VCaP (cell line): Measurements from ENCODE around the gene HDAC4.

Experiments used
- H3K27ac ChIP-seq: fragments of 450-650 bp; 2 replicates; pipeline ENCODE4 v1.5.1; 2017
- CTCF ChIP-seq: fragments of 450-650 bp; conservative IDR thresholded peaks from 2 replicates; pipeline ENCODE4 v1.5.1; 2017; ENCODE audit warnings: mild to moderate bottlenecking, moderate library complexity

The HDAC4 gene

GRCh38 chr2:239238839-239239606, 161.8 kb downstream of the HDAC4 start:
- no peak for TF ChIP-seq CTCF
- H3K27ac ChIP-seq = peak overlapping the region; percentile 81

GRCh38 chr2:239238381-239238780, 162.4 kb downstream of the HDAC4 start:
- H3K27ac ChIP-seq = peak overlapping the region; percentile 81

GRCh38 chr2:239236808-239237205, 164.0 kb downstream of the HDAC4 start:
- TF ChIP-seq CTCF = no peak
- H3K27ac ChIP-seq = no peak overlapping the region

More at GRCh38 chr2:239238381-239238780, 162.4 kb downstream of the HDAC4 start:
- TF ChIP-seq CTCF = no peak

GRCh38 chr2:239236043-239236807, 164.6 kb downstream of the HDAC4 start:
- no peak overlapping the region for H3K27ac ChIP-seq
- no peak for TF ChIP-seq CTCF

GRCh38 chr2:239235311-239235710, 165.5 kb downstream of the HDAC4 start:
- H3K27ac ChIP-seq = no peak overlapping the region
- TF ChIP-seq CTCF = no peak

- no peak for TF ChIP-seq CTCF
- H3K27ac ChIP-seq = no peak overlapping the region
Measured at GRCh38 chr2:239234191-239235175, 166.3 kb downstream of the HDAC4 start.

- TF ChIP-seq CTCF = no peak
- H3K27ac ChIP-seq = no peak overlapping the region
Measured at GRCh38 chr2:239233576-239233975, 167.2 kb downstream of the HDAC4 start.
